ENCODE data around the gene ZBTB7C.

DNA sequence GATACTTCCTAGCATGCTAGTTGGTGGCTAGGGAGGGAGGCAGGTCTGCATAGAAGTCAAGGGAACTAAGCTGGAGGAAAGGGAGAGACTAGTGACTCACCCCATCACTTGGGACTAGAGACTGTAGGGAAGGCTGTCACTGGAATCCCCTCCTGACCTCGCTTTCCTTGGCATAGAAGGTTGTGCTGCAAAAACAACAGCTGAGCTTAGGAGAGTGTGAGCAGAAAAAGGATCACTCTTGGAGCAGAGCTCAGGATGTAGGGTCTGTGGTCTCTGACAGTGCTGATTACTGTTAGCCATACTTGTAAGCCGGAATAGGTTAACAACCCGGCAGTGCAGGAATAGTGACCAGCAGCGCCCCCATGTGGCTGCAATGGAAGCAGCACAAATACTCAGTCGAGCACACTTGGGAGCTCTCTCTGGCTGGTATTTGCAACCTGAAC, 411.8 kb downstream of the ZBTB7C start:
- TF ChIP-seq, protein P1, sequence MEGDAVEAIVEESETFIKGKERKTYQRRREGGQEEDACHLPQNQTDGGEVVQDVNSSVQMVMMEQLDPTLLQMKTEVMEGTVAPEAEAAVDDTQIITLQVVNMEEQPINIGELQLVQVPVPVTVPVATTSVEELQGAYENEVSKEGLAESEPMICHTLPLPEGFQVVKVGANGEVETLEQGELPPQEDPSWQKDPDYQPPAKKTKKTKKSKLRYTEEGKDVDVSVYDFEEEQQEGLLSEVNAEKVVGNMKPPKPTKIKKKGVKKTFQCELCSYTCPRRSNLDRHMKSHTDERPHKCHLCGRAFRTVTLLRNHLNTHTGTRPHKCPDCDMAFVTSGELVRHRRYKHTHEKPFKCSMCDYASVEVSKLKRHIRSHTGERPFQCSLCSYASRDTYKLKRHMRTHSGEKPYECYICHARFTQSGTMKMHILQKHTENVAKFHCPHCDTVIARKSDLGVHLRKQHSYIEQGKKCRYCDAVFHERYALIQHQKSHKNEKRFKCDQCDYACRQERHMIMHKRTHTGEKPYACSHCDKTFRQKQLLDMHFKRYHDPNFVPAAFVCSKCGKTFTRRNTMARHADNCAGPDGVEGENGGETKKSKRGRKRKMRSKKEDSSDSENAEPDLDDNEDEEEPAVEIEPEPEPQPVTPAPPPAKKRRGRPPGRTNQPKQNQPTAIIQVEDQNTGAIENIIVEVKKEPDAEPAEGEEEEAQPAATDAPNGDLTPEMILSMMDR (IDR thresholded peaks at IDR 0.05; ENCODE audit: borderline replicate concordance, extremely low read depth, low read length, poor library complexity, severe bottlenecking): peak; percentile 74
- TF ChIP-seq EZH2 (IDR thresholded peaks at IDR 0.05; ENCODE audit: borderline replicate concordance, low read depth, low read length, severe bottlenecking): no peak
